ENCODE measurements around the gene RPAP2.
"Not testable (repeated sequence)": the region's sequence is repeated elsewhere in the genome, so short reads cannot be mapped to it uniquely, and the experiment has no call there.

Gene RPAP2

DNA sequence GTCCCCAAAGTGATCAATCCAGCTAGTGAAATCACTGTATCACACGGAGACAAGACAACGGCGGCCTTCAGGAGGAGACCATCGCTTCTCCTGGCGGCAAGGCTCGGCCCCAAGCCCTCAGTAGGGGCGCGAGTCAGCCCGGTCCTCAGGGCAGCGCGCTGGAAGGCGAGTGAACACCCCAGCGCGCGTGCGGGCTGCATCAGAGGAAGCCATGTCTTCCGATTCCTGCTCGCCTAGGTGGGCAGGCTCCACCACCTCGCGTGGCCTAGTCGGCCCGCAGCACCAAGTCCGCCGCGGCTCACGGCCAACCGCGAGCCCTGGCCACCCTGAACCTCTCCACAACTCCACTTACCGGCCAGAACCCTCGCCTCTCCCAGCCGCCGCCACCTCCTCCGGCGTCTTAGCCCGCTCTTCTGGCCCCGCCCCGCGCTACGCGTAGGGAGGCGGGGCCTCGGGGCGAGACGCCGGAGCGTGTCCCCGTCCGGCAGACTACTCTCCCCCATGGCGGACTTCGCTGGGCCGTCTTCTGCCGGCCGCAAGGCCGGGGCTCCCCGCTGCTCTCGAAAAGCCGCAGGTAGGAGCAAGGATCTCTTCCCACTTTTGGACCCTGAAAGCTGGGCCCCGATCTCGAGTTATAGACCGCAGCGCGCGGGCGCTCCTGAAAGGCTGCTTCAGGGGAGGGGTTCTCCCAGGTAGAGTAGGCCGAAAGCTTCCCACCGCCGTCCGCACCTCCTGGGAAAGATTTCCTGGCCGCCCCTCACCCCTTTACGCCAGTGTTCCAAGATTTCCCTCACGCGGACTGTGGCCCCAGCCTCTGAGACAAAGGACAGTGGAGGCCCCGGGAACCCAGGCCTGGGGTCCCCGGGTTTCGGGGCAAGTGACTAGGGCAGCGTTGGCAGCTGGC, at the start of gene RPAP2, which contains the start of gene GLMN:
Gene RPAP2 (plus strand): TSS at position 487 of the 904 bp plus-strand sequence. CDS start 15 bp downstream, at position 502.
Gene GLMN (minus strand): TSS at position 415 of the 904 bp plus-strand sequence. CDS start 988 bp downstream, outside the sequence.
- Histone ChIP-seq H3K27ac (ENCODE audit: low read depth, low read length) (peak within 1 kb of the TSS; percentile 91), H3K27me3 (ENCODE audit: control insufficient read depth in 1 of 2, insufficient read depth in 2 of 2, low read length in 2 of 2) (no peaks in the 10 kb centered on the region), H3K4me1 (ENCODE audit: insufficient read depth, low read length) (peaks cover 15% of the 10 kb centered on the region), H3K9ac (ENCODE audit: low read length) (peak within 1 kb of the TSS; percentile 78), H3K36me3 (ENCODE audit: insufficient read depth, low read length) (no peaks in the 10 kb centered on the region), H3K4me3 (ENCODE audit: low read depth in 1 of 2, low read length in 2 of 2) (peak within 1 kb of the TSS; percentile 64 to 89), H3K9me3 (ENCODE audit: low read length) (no peaks in the 10 kb centered on the region)

GRCh38 chr1:92254714-92255113, 44.1 kb upstream of the RPAP2 start:
- H3K27ac ChIP-seq (ENCODE audit: low read depth, low read length); H3K4me3 ChIP-seq (ENCODE audit: low read depth in 1 of 2, low read length in 2 of 2); H3K4me1 ChIP-seq (ENCODE audit: insufficient read depth, low read length): not testable (repeated sequence)

GRCh38 chr1:92259350-92259749, 39.5 kb upstream of the RPAP2 start:
- Histone ChIP-seq H3K4me3 (ENCODE audit: low read depth in 1 of 2, low read length in 2 of 2) (no peak overlapping the region), H3K27ac (ENCODE audit: low read depth, low read length) (no peak overlapping the region), H3K27me3 (ENCODE audit: control insufficient read depth in 1 of 2, insufficient read depth in 2 of 2, low read length in 2 of 2) (no peaks in the 10 kb centered on the region), H3K9ac (ENCODE audit: low read length) (no peak overlapping the region), H3K9me3 (ENCODE audit: low read length) (no peaks in the 10 kb centered on the region), H3K4me1 (ENCODE audit: insufficient read depth, low read length) (no peaks in the 10 kb centered on the region), H3K36me3 (ENCODE audit: insufficient read depth, low read length) (peaks cover 6% of the 10 kb centered on the region)

More at GRCh38 chr1:92254714-92255113, 44.1 kb upstream of the RPAP2 start:
- H3K36me3 ChIP-seq (ENCODE audit: insufficient read depth, low read length); H3K9ac ChIP-seq (ENCODE audit: low read length); H3K27me3 ChIP-seq (ENCODE audit: control insufficient read depth in 1 of 2, insufficient read depth in 2 of 2, low read length in 2 of 2); H3K9me3 ChIP-seq (ENCODE audit: low read length): not testable (repeated sequence)

GRCh38 chr1:92262516-92262915, 36.3 kb upstream of the RPAP2 start:
- Histone ChIP-seq H3K27me3 (ENCODE audit: control insufficient read depth in 1 of 2, insufficient read depth in 2 of 2, low read length in 2 of 2) (no peaks in the 10 kb centered on the region), H3K4me3 (ENCODE audit: low read depth in 1 of 2, low read length in 2 of 2) (no peak overlapping the region), H3K4me1 (ENCODE audit: insufficient read depth, low read length) (no peaks in the 10 kb centered on the region), H3K36me3 (ENCODE audit: insufficient read depth, low read length) (peaks cover 6% of the 10 kb centered on the region), H3K9ac (ENCODE audit: low read length) (no peak overlapping the region), H3K9me3 (ENCODE audit: low read length) (no peaks in the 10 kb centered on the region), H3K27ac (ENCODE audit: low read depth, low read length) (no peak overlapping the region)

DNA sequence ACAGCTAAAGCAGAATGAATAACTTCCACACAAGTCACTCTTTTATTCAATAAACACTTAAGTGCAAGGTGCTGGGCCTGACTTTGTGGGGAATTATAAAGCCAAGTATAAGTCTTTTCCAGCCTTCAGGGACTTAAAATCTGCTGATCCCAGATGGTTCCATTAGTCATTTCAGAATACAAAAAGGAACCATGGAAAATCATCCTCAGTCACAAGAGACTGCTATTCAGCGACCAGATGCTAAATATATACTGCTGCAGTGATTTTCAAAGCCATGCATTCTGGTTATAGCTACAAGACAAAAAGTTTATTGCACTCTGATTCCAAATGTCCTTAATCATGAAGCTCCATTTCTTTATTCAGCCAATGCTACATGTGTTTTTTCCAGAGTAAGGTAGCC, 25.8 kb upstream of the RPAP2 start:
- Histone ChIP-seq H3K4me3 (ENCODE audit: low read depth in 1 of 2, low read length in 2 of 2) (no peak overlapping the region), H3K27ac (ENCODE audit: low read depth, low read length) (no peak overlapping the region), H3K9ac (ENCODE audit: low read length) (no peak overlapping the region), H3K4me1 (ENCODE audit: insufficient read depth, low read length) (no peaks in the 10 kb centered on the region), H3K36me3 (ENCODE audit: insufficient read depth, low read length) (peaks cover 15% of the 10 kb centered on the region), H3K27me3 (ENCODE audit: control insufficient read depth in 1 of 2, insufficient read depth in 2 of 2, low read length in 2 of 2) (no peaks in the 10 kb centered on the region), H3K9me3 (ENCODE audit: low read length) (no peaks in the 10 kb centered on the region)

DNA sequence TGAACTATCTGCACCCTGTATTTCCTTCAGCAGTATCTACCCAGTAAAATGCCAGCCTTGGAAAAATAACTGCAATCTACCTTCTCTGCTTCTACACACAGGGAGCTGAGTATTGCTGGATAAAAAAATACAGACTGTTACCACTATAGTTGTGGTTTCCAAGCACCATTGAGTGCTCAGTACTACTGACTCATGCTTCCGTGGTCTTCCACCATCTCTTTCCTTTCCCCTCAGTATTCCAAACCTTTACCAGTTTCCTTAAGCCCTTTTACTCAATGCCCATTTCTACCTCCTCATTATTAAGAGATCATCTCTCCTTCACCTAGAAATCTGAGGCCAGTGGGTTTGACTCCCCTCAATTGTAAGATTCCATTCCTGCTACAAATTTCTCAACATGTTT, 23.9 kb upstream of the RPAP2 start:
- H3K36me3 ChIP-seq (ENCODE audit: insufficient read depth, low read length) = peaks cover 9% of the 10 kb centered on the region

DNA sequence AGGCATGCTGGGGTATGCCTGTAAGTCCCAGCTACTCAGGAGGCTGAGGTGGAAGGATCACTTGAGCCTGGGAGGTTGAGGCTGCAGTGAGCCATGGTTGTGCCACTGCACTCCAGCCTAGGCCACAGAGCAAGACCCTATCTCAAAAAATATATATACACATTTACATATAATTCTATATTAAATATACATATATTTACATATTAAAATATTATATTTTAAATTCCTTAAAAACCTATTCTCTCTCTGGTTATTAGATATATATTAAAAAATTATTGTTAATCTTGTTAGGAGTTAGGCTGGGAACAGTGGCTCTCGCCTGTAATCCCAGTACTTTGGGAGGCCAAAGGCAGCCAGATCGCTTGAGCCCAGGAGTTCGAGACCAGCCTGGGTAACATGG, 22.8 kb upstream of the RPAP2 start:
- Histone ChIP-seq H3K9me3 (ENCODE audit: low read length) (no peaks in the 10 kb centered on the region), H3K4me1 (ENCODE audit: insufficient read depth, low read length) (no peaks in the 10 kb centered on the region), H3K9ac (ENCODE audit: low read length) (no peak overlapping the region), H3K4me3 (ENCODE audit: low read depth in 1 of 2, low read length in 2 of 2) (no peak overlapping the region), H3K36me3 (ENCODE audit: insufficient read depth, low read length) (peaks cover 6% of the 10 kb centered on the region), H3K27me3 (ENCODE audit: control insufficient read depth in 1 of 2, insufficient read depth in 2 of 2, low read length in 2 of 2) (no peaks in the 10 kb centered on the region), H3K27ac (ENCODE audit: low read depth, low read length) (no peak overlapping the region)

More for the DNA sequence above, 23.9 kb upstream of the RPAP2 start:
- no peak overlapping the region for H3K27ac ChIP-seq (ENCODE audit: low read depth, low read length)
- H3K4me1 ChIP-seq (ENCODE audit: insufficient read depth, low read length) = no peaks in the 10 kb centered on the region
- H3K27me3 ChIP-seq (ENCODE audit: control insufficient read depth in 1 of 2, insufficient read depth in 2 of 2, low read length in 2 of 2) = no peaks in the 10 kb centered on the region
- H3K9me3 ChIP-seq (ENCODE audit: low read length) = no peaks in the 10 kb centered on the region
- no peak overlapping the region for H3K4me3 ChIP-seq (ENCODE audit: low read depth in 1 of 2, low read length in 2 of 2)
- no peak overlapping the region for H3K9ac ChIP-seq (ENCODE audit: low read length)

DNA sequence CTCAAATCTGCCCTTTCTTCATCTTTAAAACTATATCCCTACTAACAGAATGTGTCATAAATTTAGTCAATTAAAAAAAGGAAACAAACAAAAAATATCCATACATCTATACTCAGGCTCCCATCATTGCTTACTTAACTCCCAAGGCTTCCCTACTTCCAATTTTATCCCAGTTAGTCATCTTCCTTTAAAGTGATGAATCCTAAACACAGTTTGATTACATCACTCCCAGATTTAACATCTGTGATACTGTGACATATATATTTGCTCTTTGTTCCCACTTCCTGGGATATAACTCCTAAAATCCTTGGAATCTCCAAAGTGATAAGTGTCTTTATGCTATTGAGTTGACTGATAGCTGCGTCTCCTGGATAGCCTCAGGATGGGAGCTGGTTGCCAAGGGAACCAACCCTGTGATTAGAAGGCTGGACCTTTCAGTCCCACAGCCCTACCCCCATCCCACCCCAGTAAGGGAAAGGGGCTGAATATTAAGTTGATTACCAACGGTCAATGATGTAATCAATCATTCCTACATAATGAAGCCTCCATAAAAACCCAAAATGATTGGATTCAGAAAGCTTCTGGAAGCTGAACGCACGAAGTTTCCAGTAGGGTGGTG, 21.6 kb upstream of the RPAP2 start:
- no peaks in the 10 kb centered on the region for H3K9me3 ChIP-seq (ENCODE audit: low read length)
- no peaks in the 10 kb centered on the region for H3K27me3 ChIP-seq (ENCODE audit: control insufficient read depth in 1 of 2, insufficient read depth in 2 of 2, low read length in 2 of 2)
- H3K4me1 ChIP-seq (ENCODE audit: insufficient read depth, low read length) = no peaks in the 10 kb centered on the region
- peaks cover 6% of the 10 kb centered on the region for H3K36me3 ChIP-seq (ENCODE audit: insufficient read depth, low read length)
- H3K27ac ChIP-seq (ENCODE audit: low read depth, low read length) = no peak overlapping the region
- H3K4me3 ChIP-seq (ENCODE audit: low read depth in 1 of 2, low read length in 2 of 2) = no peak overlapping the region
- H3K9ac ChIP-seq (ENCODE audit: low read length) = no peak overlapping the region

DNA sequence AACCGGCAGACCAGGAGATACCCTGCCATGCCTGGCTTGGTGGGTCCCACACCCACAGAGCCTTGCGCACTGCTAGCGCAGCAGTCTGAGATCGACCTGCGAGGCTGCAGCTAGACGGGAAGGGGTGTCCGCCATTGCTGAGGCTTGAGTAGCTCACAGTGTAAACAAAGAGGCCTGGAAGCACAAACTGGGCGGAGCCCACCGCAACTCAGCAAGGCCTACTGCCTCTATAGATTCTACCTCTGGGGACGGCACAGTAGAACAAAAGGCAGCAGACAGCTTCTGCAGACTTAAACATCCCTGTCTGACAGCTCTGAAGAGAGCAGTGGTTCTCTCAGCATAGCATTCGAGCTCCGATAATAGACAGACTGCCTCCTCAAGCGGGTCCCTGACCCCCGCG, 19.1 kb upstream of the RPAP2 start:
- not testable (repeated sequence) for H3K27me3 ChIP-seq (ENCODE audit: control insufficient read depth in 1 of 2, insufficient read depth in 2 of 2, low read length in 2 of 2); H3K4me3 ChIP-seq (ENCODE audit: low read depth in 1 of 2, low read length in 2 of 2); H3K9me3 ChIP-seq (ENCODE audit: low read length); H3K36me3 ChIP-seq (ENCODE audit: insufficient read depth, low read length); H3K27ac ChIP-seq (ENCODE audit: low read depth, low read length); H3K4me1 ChIP-seq (ENCODE audit: insufficient read depth, low read length); H3K9ac ChIP-seq (ENCODE audit: low read length)

DNA sequence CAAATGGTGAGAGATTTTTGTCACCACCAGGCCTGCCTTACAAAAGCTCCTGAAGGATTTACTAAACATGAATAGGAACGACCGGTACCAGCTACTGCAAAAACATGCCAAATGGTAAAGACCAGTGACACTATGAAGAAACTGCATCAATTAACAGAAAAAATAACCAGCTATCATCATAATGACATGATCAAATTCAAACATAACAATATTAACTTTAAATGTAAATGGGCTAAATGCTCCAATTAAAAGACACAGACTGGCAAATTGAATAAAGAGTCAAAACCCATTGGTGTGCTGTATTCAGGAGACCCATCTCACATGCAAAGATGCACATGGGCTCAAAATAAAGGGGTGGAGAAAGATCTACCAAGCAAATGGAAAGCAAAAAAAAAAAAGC, 17.4 kb upstream of the RPAP2 start:
- not testable (repeated sequence) for H3K27me3 ChIP-seq (ENCODE audit: control insufficient read depth in 1 of 2, insufficient read depth in 2 of 2, low read length in 2 of 2); H3K9ac ChIP-seq (ENCODE audit: low read length); H3K27ac ChIP-seq (ENCODE audit: low read depth, low read length); H3K4me3 ChIP-seq (ENCODE audit: low read depth in 1 of 2, low read length in 2 of 2); H3K4me1 ChIP-seq (ENCODE audit: insufficient read depth, low read length); H3K9me3 ChIP-seq (ENCODE audit: low read length); H3K36me3 ChIP-seq (ENCODE audit: insufficient read depth, low read length)

DNA sequence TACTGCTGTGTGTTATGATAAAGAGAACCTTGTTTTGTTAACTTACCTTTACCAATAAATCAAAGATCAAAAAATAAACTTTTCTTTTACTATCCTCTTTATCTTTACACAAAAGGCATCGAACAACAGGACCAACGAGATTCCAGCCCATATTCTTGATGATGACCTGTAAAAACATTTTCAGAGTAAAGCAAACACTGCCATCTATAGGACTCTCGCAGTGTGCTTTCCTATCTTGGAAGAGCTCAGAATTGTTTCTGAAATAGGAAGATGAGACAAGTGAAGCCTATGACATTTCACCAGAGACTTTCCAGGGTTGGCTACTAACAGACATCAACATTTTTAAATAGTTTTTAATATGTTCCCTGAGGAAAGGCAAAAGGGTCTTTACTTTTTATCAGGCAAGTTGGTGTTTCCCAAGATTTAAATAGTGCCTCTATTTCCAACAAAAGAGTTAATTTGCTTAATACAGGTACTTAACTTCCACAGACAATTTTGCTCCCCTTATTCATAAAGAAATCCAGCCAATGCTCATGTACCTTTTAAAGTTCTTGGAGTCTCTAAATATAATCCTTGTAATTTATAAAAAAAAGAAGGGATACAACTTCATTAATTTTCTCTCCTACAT, 7.4 kb upstream of the RPAP2 start:
- peaks cover 18% of the 10 kb centered on the region for H3K36me3 ChIP-seq (ENCODE audit: insufficient read depth, low read length)
- H3K27ac ChIP-seq (ENCODE audit: low read depth, low read length) = no peak overlapping the region
- H3K9ac ChIP-seq (ENCODE audit: low read length) = no peak overlapping the region
- H3K27me3 ChIP-seq (ENCODE audit: control insufficient read depth in 1 of 2, insufficient read depth in 2 of 2, low read length in 2 of 2) = no peaks in the 10 kb centered on the region
- H3K4me1 ChIP-seq (ENCODE audit: insufficient read depth, low read length) = no peaks in the 10 kb centered on the region
- no peaks in the 10 kb centered on the region for H3K9me3 ChIP-seq (ENCODE audit: low read length)
- H3K4me3 ChIP-seq (ENCODE audit: low read depth in 1 of 2, low read length in 2 of 2) = no peak overlapping the region

All from muscle layer of colon (tissue), 2 donors.